ENCODE data around the gene MYO3B.

GRCh38 chr2:170411660-170412059 lies 233.7 kb downstream of the MYO3B start:
- no peak for TF ChIP-seq CTCF (IDR thresholded peaks at IDR 0.05)
- no peak for TF ChIP-seq ZFX (IDR thresholded peaks at IDR 0.05; ENCODE audit: borderline replicate concordance)
